ENCODE measurements around the gene PHF2. TPM values are rescaled to one million over a fixed set of nuclear protein-coding genes. Genes with fewer than 3 reads are reported as not detected.

Gene PHF2
- total RNA-seq, 2 donors from 2014 or later: 32.4 to 32.9 TPM

DNA sequence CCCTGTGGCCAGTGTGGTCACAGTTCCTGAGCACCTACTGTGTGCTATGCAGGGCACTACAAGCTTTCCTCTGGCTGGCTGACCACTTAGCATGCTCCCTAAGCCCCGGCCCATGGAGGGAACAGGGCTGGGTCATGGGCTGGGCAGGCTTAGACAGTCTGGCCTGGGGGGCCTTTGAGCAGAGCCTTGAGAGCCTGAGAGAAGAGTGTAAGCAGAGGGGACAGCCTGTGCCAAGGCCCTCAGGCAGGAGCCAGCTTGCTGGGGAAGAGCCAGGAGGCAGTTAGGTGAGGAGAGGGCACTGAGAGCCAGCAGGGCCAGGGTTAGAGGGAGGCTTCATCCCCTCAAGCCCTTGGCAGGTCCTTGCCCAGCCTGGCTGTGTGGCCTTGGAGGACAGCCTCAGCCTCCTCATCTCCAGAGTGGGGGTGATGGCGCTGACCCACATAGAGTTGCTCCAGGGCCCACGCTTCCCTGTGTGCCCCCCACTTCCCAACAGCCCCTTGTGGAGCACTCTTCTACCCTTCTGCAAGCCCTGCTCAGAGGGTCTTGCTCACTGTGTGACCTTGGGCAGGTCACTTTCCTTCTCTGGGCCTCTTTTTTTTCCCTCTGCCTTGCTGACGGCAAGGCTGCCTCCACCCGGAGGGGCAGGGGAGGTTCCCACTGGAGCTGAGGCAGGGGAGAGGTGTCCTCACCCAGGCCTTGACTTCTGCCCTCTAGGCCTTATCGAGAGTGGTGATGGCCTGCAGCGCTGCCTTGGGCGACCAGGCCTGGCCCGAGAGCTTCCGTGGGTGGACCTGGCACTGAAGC, 107.1 kb downstream of the PHF2 start:
- no peaks in the 10 kb centered on the region for H3K27me3 ChIP-seq (replicated peaks; ENCODE audit: insufficient read depth)
- H3K27ac ChIP-seq: no peak overlapping the region
- no peak for TF ChIP-seq POLR2AphosphoS5 (IDR thresholded peaks at IDR 0.05)
- TF ChIP-seq POLR2A (IDR thresholded peaks at IDR 0.05): no peak
- TF ChIP-seq, protein P1, sequence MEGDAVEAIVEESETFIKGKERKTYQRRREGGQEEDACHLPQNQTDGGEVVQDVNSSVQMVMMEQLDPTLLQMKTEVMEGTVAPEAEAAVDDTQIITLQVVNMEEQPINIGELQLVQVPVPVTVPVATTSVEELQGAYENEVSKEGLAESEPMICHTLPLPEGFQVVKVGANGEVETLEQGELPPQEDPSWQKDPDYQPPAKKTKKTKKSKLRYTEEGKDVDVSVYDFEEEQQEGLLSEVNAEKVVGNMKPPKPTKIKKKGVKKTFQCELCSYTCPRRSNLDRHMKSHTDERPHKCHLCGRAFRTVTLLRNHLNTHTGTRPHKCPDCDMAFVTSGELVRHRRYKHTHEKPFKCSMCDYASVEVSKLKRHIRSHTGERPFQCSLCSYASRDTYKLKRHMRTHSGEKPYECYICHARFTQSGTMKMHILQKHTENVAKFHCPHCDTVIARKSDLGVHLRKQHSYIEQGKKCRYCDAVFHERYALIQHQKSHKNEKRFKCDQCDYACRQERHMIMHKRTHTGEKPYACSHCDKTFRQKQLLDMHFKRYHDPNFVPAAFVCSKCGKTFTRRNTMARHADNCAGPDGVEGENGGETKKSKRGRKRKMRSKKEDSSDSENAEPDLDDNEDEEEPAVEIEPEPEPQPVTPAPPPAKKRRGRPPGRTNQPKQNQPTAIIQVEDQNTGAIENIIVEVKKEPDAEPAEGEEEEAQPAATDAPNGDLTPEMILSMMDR (IDR thresholded peaks at IDR 0.05): no peak
- no peaks in the 10 kb centered on the region for H3K36me3 ChIP-seq
- no peaks in the 10 kb centered on the region for H3K4me1 ChIP-seq (replicated peaks)
- intact Hi-C loops (cut with DNase I): no loop called here
- no peaks in the 10 kb centered on the region for H3K9me3 ChIP-seq
- DNase-seq (ENCODE audit: low spot score): peak; percentile 2
- 94% methylated on average over 10 of the region's 10 CpGs for WGBS
- no peak overlapping the region for H3K4me3 ChIP-seq

DNA sequence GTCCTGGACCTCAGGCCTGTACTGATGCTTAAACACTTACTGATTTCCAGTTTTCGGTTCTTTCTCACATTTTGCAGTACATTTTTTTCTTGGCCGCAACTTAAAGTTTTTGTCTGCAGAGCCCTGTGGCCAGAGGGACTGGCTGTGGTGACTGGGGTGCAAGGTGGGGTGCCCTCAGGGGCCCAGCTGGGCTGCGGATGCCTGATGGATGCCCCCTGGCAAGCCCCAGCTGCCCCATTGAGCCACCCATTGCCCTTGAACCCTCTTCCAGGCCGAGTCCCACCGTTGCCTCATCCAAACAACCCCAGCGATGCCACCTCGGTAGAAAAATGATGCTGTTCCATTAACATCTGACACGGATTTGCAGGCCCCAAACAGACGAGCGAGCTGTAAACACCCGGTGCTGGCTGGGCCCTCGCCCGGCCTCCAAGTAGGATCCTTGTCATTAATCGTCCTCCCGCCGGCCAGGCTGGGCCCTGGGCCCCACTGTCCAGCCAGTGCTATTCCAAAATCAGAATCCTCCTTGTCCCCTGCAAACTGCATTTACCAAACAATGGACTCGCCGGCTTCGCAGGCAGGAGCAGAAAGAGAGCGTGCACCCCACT, 107.9 kb downstream of the PHF2 start:
- no peak overlapping the region for H3K27ac ChIP-seq
- TF ChIP-seq POLR2AphosphoS5 (IDR thresholded peaks at IDR 0.05): no peak
- TF ChIP-seq POLR2A (IDR thresholded peaks at IDR 0.05): no peak
- TF ChIP-seq, protein P1 (IDR thresholded peaks at IDR 0.05): no peak
- DNase-seq (ENCODE audit: low spot score): peak; percentile 3
- H3K27me3 ChIP-seq (replicated peaks; ENCODE audit: insufficient read depth): no peaks in the 10 kb centered on the region
- H3K4me3 ChIP-seq: no peak overlapping the region
- intact Hi-C loops (cut with DNase I): no loop called here
- 91% methylated on average over 20 of the region's 20 CpGs for WGBS
- H3K4me1 ChIP-seq (replicated peaks): no peaks in the 10 kb centered on the region
- no peaks in the 10 kb centered on the region for H3K9me3 ChIP-seq
- no peaks in the 10 kb centered on the region for H3K36me3 ChIP-seq

GRCh38 chr9:93684806-93685543, 108.6 kb downstream of the PHF2 start:
- TF ChIP-seq POLR2AphosphoS5 (IDR thresholded peaks at IDR 0.05) (no peak), POLR2A (IDR thresholded peaks at IDR 0.05) (no peak)
- TF ChIP-seq, protein P1 (IDR thresholded peaks at IDR 0.05): no peak
- H3K9me3 ChIP-seq: no peaks in the 10 kb centered on the region
- no peak for DNase-seq (ENCODE audit: low spot score)
- intact Hi-C loops (cut with DNase I): no loop called here
- H3K27me3 ChIP-seq (replicated peaks; ENCODE audit: insufficient read depth): no peaks in the 10 kb centered on the region
- no peaks in the 10 kb centered on the region for H3K4me1 ChIP-seq (replicated peaks)
- H3K4me3 ChIP-seq: no peak overlapping the region
- WGBS: 52% methylated on average over 11 of the region's 11 CpGs
- H3K27ac ChIP-seq: no peak overlapping the region
- no peaks in the 10 kb centered on the region for H3K36me3 ChIP-seq

GRCh38 chr9:93686127-93686879, 109.9 kb downstream of the PHF2 start:
- no peak for TF ChIP-seq POLR2AphosphoS5 (IDR thresholded peaks at IDR 0.05)
- TF ChIP-seq POLR2A (IDR thresholded peaks at IDR 0.05): no peak
- TF ChIP-seq, protein P1 (IDR thresholded peaks at IDR 0.05): no peak
- Histone ChIP-seq H3K27me3 (replicated peaks; ENCODE audit: insufficient read depth) (no peaks in the 10 kb centered on the region), H3K27ac (no peak overlapping the region), H3K4me3 (no peak overlapping the region), H3K4me1 (replicated peaks) (no peaks in the 10 kb centered on the region), H3K36me3 (no peaks in the 10 kb centered on the region), H3K9me3 (no peaks in the 10 kb centered on the region)
- DNase-seq (ENCODE audit: low spot score): no peak
- intact Hi-C loops (cut with DNase I): no loop called here
- WGBS: 87% methylated on average over 9 of the region's 9 CpGs
